Astrocyte of the spinal cord (primary cell): Measurements from ENCODE around the gene ALOX5.
A peak's percentile ranks its signal among the peaks of the same experiment; 100 is the strongest.

ENCODE experiments used
- DNase-seq: peaks from one replicate; pipeline ENCODE4 v3.0.0; 2011; ENCODE audit warnings: low read depth, low spot score
- H3K4me3 ChIP-seq: 2 replicates; pipeline ENCODE4 v1.5.1; 2011; ENCODE audit warnings: low read depth, mild to moderate bottlenecking, low read length, moderate library complexity
- in situ Hi-C: cut with HindIII; loops from 2 replicates; pipeline ENCODE4 v1.10.0; 2017; ENCODE audit warnings: low sequenced_read_pairs
- TF ChIP-seq, protein P1 (sequence below): IDR thresholded peaks from 2 replicates; pipeline ENCODE4 v1.5.1; 2012; ENCODE audit warnings: low read depth, mild to moderate bottlenecking, low read length, inconsistent platforms

The ALOX5 gene

DNA sequence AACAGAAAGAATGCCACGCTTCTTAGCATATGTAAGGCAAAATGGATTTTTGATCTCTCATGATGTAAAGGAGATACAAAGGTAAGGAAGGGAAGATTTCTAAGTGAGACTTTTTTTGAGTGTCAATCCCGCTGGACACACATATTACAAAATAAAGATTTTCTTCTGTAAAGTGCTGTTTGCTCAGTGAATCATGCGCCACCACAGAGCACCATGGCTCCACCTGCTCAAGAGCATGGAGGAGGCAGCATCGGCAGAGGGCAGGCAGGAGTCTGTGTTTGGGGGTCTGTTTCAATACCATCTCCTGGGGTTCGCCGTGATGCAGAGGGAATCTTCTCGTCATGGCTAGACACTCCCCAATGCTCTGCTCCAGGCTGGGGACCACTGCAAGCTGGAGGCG, 83.5 kb downstream of the ALOX5 start:
- in situ Hi-C loops: no loop called here
- no peak for DNase-seq
- TF ChIP-seq, protein P1, sequence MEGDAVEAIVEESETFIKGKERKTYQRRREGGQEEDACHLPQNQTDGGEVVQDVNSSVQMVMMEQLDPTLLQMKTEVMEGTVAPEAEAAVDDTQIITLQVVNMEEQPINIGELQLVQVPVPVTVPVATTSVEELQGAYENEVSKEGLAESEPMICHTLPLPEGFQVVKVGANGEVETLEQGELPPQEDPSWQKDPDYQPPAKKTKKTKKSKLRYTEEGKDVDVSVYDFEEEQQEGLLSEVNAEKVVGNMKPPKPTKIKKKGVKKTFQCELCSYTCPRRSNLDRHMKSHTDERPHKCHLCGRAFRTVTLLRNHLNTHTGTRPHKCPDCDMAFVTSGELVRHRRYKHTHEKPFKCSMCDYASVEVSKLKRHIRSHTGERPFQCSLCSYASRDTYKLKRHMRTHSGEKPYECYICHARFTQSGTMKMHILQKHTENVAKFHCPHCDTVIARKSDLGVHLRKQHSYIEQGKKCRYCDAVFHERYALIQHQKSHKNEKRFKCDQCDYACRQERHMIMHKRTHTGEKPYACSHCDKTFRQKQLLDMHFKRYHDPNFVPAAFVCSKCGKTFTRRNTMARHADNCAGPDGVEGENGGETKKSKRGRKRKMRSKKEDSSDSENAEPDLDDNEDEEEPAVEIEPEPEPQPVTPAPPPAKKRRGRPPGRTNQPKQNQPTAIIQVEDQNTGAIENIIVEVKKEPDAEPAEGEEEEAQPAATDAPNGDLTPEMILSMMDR: no peak
- H3K4me3 ChIP-seq: no peak overlapping the region

DNA sequence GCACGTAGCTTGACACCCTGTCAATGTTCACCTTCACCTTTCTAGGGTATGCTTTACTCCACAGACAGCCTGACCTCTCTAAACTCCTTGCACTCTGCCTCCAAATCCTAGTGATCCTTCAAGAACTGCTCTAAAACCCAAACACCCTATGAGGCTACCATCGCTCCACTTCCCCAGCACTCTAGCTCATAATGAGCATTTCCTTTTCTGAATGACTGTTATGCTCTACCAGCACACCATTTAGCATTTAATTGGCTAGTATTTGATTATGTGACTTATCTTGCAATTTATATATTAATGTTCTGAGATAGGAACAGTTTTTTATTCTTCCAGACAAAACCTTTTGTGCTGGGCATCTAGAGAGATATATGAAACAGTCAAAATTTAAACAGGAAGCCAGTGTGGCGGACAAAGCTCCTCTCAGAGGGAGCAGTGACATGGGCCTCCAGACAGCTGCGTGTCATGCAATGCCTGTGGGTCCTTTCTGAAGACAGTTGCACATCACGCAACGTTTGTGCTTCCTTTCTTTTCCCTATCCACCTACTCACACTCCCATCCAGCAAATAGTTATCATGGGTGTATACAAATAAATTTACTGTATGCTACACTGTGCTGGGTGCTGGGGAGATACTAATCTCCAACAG, 86.3 kb downstream of the ALOX5 start:
- TF ChIP-seq, protein P1: no peak
- no peak overlapping the region for H3K4me3 ChIP-seq
- no peak for DNase-seq
- in situ Hi-C loops: no loop called here

DNA sequence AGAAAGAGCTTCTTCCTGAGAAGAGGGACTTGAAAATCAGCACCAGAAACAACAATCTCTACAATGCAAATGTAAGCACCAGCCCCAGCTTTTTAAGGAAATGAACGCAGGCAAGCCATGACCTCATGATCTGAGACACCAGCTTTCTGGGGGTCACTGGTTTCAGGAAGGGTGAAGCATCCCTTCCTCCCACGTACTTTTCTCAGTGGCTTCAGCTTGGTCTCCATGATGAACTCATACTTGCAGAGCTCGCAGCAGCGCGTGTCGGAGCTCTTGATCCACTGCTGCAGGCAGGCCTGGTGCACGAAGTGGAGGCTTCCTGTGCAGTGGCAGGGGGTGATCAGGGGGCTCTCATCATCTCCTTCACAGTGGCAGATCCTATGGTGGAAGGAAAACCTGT, 87.0 kb downstream of the ALOX5 start:
- in situ Hi-C loops: no loop called here
- no peak for DNase-seq
- TF ChIP-seq, protein P1: no peak
- H3K4me3 ChIP-seq: no peak overlapping the region

DNA sequence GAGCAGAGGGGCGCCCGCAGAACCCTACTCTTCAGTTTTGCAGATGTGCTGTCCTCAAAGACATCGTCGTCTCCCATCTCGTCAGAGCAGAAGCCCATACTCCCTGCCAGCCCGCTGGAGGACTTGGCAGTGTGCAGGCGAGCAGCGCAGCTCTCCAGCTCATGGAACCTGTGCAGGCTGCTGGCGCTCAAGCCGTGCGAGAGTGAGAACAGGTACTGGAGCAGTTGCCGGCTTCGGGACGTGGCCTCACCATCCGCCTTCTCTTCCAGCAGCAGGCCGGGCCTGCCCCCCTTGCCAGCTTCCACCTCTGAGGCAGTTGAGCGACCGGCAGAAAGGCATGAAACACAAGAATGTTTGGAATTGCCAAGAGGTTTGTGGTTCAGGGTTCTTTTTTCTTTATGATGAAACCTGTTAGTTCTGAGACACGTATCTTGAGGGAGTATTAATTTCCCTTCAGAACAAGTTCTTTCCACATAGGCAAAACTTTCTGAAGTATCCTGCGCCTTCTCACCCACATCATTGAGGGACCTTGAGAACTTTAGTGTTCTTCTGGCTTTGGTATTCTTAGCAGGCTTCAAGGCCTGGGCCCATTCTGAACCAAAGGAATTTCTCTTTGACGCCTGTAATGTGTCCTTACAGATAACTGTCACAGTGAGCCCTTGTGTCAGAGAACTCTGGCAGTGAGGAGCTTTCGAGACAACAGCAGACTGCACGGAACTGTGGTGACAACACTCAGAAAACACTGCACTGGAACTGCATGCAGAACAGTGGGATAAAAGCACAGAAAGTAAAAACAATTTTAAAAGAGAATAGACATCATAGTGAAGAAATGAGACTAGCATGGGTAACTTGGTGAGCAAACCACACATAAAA, 89.5 kb downstream of the ALOX5 start:
- DNase-seq: no peak
- in situ Hi-C loops: no loop called here
- TF ChIP-seq, protein P1: no peak
- no peak overlapping the region for H3K4me3 ChIP-seq

DNA sequence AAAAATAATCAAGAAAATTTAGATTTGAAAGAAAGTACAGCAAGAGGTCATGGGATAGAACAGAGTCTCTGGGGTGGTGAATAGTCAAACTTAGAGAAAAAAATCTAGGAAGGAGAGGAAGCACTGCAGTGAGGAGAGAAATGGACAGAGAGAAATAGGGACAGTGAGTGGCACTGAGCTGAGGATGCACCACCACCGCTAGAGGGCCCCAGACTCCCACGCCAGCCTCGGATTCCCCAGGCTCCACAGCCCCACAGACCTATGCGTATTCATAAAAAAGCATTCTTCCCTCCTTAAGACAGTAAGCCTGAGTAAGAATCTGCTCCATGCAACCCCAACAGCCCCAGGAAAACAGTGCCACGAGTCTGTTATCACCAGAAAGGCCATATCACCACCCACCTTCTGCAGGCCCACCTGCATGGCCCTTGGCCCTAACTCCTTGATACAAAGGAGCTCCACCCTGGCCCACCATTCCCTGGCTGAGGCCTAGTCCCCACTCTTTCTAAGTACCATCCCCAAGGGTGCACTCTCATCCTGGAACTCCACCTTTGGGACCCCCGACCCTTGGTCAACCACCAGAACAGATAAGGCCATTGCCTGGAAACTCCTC, 91.0 kb downstream of the ALOX5 start:
- peak; percentile 66 for DNase-seq
- in situ Hi-C loops: no loop called here
- TF ChIP-seq, protein P1: peak; percentile 97
- no peak overlapping the region for H3K4me3 ChIP-seq

DNA sequence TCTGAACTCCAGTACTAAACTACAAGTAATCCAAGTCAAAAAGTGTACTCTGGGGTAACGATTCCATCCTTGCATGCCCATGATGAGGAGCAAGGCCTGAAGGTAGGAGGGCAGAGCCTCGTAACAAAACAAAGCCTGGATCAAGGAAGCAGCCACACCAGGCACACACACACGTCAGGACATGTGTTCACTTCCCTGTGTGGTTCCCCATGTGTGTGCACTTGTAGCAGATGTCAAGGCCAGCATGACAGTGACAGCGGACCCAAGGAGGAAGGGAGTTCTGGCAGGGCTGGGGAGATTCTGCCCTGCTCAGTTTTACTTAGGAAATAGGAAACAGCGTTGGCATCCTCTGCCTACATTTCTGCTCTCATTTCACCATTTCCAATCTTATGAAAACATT, 92.8 kb downstream of the ALOX5 start:
- in situ Hi-C loops: no loop called here

More for the DNA sequence above, 92.8 kb downstream of the ALOX5 start:
- no peak for DNase-seq
- TF ChIP-seq, protein P1: no peak
- no peak overlapping the region for H3K4me3 ChIP-seq
